ENCODE results near the gene GRIK3. TPM values are rescaled to one million over a fixed set of nuclear protein-coding genes. Genes with fewer than 3 reads are reported as not detected.

Gene GRIK3
- total RNA-seq, 2 donors from 2014 or later: 0.14 TPM

- Histone ChIP-seq H3K27ac (no peak overlapping the region), H3K36me3 (no peaks in the 10 kb centered on the region), H3K4me3 (no peak overlapping the region), H3K4me1 (ENCODE audit: control insufficient read depth in 1 of 2, low read depth in 2 of 2) (no peaks in the 10 kb centered on the region), H3K27me3 (replicated peaks; ENCODE audit: insufficient read depth) (no peaks in the 10 kb centered on the region), H3K9me3 (no peaks in the 10 kb centered on the region)
- ATAC-seq (ENCODE audit: insufficient number of reproducible peaks, low FRiP score, low read depth) (no peak), DNase-seq (ENCODE audit: low spot score) (no peak)
- TF ChIP-seq, protein P1, sequence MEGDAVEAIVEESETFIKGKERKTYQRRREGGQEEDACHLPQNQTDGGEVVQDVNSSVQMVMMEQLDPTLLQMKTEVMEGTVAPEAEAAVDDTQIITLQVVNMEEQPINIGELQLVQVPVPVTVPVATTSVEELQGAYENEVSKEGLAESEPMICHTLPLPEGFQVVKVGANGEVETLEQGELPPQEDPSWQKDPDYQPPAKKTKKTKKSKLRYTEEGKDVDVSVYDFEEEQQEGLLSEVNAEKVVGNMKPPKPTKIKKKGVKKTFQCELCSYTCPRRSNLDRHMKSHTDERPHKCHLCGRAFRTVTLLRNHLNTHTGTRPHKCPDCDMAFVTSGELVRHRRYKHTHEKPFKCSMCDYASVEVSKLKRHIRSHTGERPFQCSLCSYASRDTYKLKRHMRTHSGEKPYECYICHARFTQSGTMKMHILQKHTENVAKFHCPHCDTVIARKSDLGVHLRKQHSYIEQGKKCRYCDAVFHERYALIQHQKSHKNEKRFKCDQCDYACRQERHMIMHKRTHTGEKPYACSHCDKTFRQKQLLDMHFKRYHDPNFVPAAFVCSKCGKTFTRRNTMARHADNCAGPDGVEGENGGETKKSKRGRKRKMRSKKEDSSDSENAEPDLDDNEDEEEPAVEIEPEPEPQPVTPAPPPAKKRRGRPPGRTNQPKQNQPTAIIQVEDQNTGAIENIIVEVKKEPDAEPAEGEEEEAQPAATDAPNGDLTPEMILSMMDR (IDR thresholded peaks at IDR 0.05): no peak
Observed at GRCh38 chr1:36990928-36991327, 43.4 kb downstream of the GRIK3 start.

GRCh38 chr1:36989241-36989640 lies 45.1 kb downstream of the GRIK3 start:
- Histone ChIP-seq H3K36me3 (no peaks in the 10 kb centered on the region), H3K4me1 (ENCODE audit: control insufficient read depth in 1 of 2, low read depth in 2 of 2) (no peaks in the 10 kb centered on the region), H3K9me3 (no peaks in the 10 kb centered on the region), H3K27me3 (replicated peaks; ENCODE audit: insufficient read depth) (no peaks in the 10 kb centered on the region), H3K4me3 (no peak overlapping the region), H3K27ac (no peak overlapping the region)
- ATAC-seq (ENCODE audit: insufficient number of reproducible peaks, low FRiP score, low read depth): no peak
- DNase-seq (ENCODE audit: low spot score): no peak
- TF ChIP-seq, protein P1 (IDR thresholded peaks at IDR 0.05): no peak

DNA sequence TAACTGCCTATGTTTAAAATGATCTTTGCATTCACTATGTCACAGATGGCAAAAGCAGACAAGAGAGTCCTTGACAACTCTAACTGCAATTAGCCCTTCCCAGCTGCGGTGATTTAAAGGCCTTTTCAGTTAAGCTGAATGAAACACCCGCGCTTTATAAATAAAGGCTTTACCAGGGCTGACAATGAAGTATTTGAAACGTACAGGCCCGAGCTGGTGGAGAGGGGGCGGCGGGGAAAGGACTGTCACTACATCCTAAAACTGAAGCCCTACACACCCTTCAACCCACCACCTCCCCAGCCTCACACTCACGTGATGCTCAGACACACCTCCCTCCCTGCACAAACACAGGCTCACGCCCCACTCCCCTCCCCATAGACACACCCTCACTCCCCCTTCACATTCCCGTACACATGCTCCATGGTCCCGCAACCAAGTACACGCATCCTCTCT lies 45.5 kb downstream of the GRIK3 start:
- ATAC-seq (ENCODE audit: insufficient number of reproducible peaks, low FRiP score, low read depth): no peak
- Histone ChIP-seq H3K4me1 (ENCODE audit: control insufficient read depth in 1 of 2, low read depth in 2 of 2) (no peaks in the 10 kb centered on the region), H3K36me3 (no peaks in the 10 kb centered on the region), H3K9me3 (no peaks in the 10 kb centered on the region), H3K27me3 (replicated peaks; ENCODE audit: insufficient read depth) (no peaks in the 10 kb centered on the region), H3K27ac (no peak overlapping the region), H3K4me3 (no peak overlapping the region)
- TF ChIP-seq, protein P1 (IDR thresholded peaks at IDR 0.05): no peak
- DNase-seq (ENCODE audit: low spot score): no peak

GRCh38 chr1:36988321-36988720 lies 46.0 kb downstream of the GRIK3 start:
- ATAC-seq (ENCODE audit: insufficient number of reproducible peaks, low FRiP score, low read depth) (no peak), DNase-seq (ENCODE audit: low spot score) (no peak)

DNA sequence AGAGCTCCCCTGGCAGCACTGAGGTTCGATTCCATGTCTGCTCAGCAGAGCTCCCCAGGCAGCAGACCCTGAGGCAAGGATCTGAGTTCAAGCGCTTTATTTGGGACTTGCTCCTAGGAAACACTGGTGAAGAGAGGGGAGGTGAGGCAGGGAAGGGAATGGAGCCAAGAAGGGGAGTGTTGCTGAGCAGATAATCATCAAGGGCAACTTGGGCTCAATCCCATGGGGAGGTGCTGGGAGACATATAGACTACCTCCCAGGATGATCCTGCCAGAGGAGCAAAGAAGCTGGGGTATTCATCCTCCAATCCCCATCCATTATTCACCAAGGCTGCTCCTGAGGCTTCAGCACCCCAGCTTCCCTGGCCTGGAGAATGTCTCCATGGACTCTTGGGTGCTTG lies 47.0 kb downstream of the GRIK3 start:
- H3K27me3 ChIP-seq (replicated peaks; ENCODE audit: insufficient read depth): no peaks in the 10 kb centered on the region
- H3K36me3 ChIP-seq: no peaks in the 10 kb centered on the region
- no peak overlapping the region for H3K4me3 ChIP-seq
- TF ChIP-seq, protein P1 (IDR thresholded peaks at IDR 0.05): no peak
- no peaks in the 10 kb centered on the region for H3K4me1 ChIP-seq (ENCODE audit: control insufficient read depth in 1 of 2, low read depth in 2 of 2)
- DNase-seq (ENCODE audit: low spot score) (no peak), ATAC-seq (ENCODE audit: insufficient number of reproducible peaks, low FRiP score, low read depth) (no peak)
- H3K27ac ChIP-seq: no peak overlapping the region
- H3K9me3 ChIP-seq: no peaks in the 10 kb centered on the region

More at GRCh38 chr1:36988321-36988720, 46.0 kb downstream of the GRIK3 start:
- H3K36me3 ChIP-seq: no peaks in the 10 kb centered on the region
- no peaks in the 10 kb centered on the region for H3K4me1 ChIP-seq (ENCODE audit: control insufficient read depth in 1 of 2, low read depth in 2 of 2)
- H3K4me3 ChIP-seq: no peak overlapping the region
- no peak overlapping the region for H3K27ac ChIP-seq
- TF ChIP-seq, protein P1 (IDR thresholded peaks at IDR 0.05): no peak
- H3K27me3 ChIP-seq (replicated peaks; ENCODE audit: insufficient read depth): no peaks in the 10 kb centered on the region
- H3K9me3 ChIP-seq: no peaks in the 10 kb centered on the region

Data from thoracic aorta (tissue), 2 donors.